ENCODE data around the gene LYAR.

Gene LYAR

DNA sequence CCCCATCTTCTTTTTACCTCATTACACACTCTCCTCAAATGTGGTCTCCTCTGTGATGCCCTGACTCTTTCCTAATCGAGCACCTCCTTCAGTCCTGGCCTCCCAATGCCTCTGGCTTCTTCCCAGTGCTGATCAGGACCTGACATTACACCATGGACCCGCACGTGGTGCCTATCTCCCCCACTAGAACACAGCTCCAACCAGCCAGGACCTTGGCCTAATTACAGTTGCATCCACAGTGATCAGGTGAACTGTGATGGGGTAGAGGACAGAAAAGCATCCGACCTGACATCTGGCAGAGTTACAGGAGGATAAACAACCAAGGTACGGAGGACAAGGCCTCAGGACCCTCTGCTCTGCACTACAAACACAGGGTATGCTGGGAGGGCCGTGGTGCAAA, 12.4 kb downstream of the LYAR start:
- no peaks in the 10 kb centered on the region for H4K20me1 ChIP-seq (ENCODE audit: insufficient read depth, low read length, poor library complexity, severe bottlenecking)
- TF ChIP-seq, protein P1, sequence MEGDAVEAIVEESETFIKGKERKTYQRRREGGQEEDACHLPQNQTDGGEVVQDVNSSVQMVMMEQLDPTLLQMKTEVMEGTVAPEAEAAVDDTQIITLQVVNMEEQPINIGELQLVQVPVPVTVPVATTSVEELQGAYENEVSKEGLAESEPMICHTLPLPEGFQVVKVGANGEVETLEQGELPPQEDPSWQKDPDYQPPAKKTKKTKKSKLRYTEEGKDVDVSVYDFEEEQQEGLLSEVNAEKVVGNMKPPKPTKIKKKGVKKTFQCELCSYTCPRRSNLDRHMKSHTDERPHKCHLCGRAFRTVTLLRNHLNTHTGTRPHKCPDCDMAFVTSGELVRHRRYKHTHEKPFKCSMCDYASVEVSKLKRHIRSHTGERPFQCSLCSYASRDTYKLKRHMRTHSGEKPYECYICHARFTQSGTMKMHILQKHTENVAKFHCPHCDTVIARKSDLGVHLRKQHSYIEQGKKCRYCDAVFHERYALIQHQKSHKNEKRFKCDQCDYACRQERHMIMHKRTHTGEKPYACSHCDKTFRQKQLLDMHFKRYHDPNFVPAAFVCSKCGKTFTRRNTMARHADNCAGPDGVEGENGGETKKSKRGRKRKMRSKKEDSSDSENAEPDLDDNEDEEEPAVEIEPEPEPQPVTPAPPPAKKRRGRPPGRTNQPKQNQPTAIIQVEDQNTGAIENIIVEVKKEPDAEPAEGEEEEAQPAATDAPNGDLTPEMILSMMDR (conservative IDR thresholded peaks at IDR 0.05; ENCODE audit: low read length) = no peak
- TF ChIP-seq EZH2phosphoT487 (IDR thresholded peaks at IDR 0.05; ENCODE audit: borderline replicate concordance) = no peak
- H3K9me2 ChIP-seq (replicated peaks; ENCODE audit: low read depth, low read length) = no peaks in the 10 kb centered on the region
- no peak overlapping the region for H3K4me3 ChIP-seq (ENCODE audit: low read length, poor library complexity, severe bottlenecking)
- H3K9me3 ChIP-seq (ENCODE audit: insufficient read depth, low read depth, low read length) = no peaks in the 10 kb centered on the region
- peaks cover 89% of the 10 kb centered on the region; the same call in 1 of the 2 replicates for H3K36me3 ChIP-seq (ENCODE audit: insufficient read depth, low read length)
- H3K9ac ChIP-seq (ENCODE audit: low read depth, low read length, poor library complexity, severe bottlenecking) = no peak overlapping the region
- H2AFZ ChIP-seq (ENCODE audit: low read length) = no peak overlapping the region
- H3F3A ChIP-seq (ENCODE audit: low read depth) = no peaks in the 10 kb centered on the region
- H3K79me2 ChIP-seq (ENCODE audit: insufficient read depth, low read length) = 0 out of 2 replicates have a peak, but pooled peaks cover under 1% of the 10 kb centered on the region
- no peaks in the 10 kb centered on the region for H3K4me1 ChIP-seq (ENCODE audit: insufficient read depth, low read length, poor library complexity, severe bottlenecking)
- no peaks in the 10 kb centered on the region for H3K27me3 ChIP-seq (ENCODE audit: insufficient read depth, low read length, poor library complexity, severe bottlenecking)
- H3K4me2 ChIP-seq (ENCODE audit: low read depth, low read length, poor library complexity, severe bottlenecking) = no peak overlapping the region

DNA sequence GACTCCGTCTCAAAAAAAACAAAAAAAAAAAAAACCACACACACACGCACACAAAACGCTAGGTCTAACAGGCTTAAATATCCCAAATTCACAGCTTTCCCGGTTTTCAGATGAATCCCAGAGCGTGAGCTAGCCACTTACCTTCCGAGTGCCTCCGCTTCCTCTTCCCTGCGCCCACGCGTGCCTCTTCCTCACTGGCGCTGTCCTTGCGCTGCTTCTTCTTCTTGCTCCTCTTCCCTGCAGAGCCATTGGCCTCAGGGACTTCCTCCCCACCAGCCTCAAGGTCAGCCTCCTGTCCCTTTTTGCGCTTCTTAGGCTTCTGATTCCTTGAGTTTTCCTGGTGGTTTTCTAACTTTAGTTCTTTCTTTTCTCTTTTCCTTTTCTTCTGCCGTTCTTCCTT, 15.7 kb downstream of the LYAR start:
- Histone ChIP-seq H3K4me2 (ENCODE audit: low read depth, low read length, poor library complexity, severe bottlenecking) (no peak overlapping the region), H3K9me3 (ENCODE audit: insufficient read depth, low read depth, low read length) (no peaks in the 10 kb centered on the region), H3F3A (ENCODE audit: low read depth) (no peaks in the 10 kb centered on the region), H3K36me3 (ENCODE audit: insufficient read depth, low read length) (peaks cover 82% of the 10 kb centered on the region; the same call in 1 of the 2 replicates), H3K9me2 (replicated peaks; ENCODE audit: low read depth, low read length) (no peaks in the 10 kb centered on the region), H3K27me3 (ENCODE audit: insufficient read depth, low read length, poor library complexity, severe bottlenecking) (no peaks in the 10 kb centered on the region), H3K9ac (ENCODE audit: low read depth, low read length, poor library complexity, severe bottlenecking) (no peak overlapping the region), H3K79me2 (ENCODE audit: insufficient read depth, low read length) (no peaks in the 10 kb centered on the region), H3K4me3 (ENCODE audit: low read length, poor library complexity, severe bottlenecking) (no peak overlapping the region), H4K20me1 (ENCODE audit: insufficient read depth, low read length, poor library complexity, severe bottlenecking) (no peaks in the 10 kb centered on the region), H2AFZ (ENCODE audit: low read length) (no peak overlapping the region), H3K4me1 (ENCODE audit: insufficient read depth, low read length, poor library complexity, severe bottlenecking) (no peaks in the 10 kb centered on the region)
- no peak for TF ChIP-seq EZH2phosphoT487 (IDR thresholded peaks at IDR 0.05; ENCODE audit: borderline replicate concordance)

DNA sequence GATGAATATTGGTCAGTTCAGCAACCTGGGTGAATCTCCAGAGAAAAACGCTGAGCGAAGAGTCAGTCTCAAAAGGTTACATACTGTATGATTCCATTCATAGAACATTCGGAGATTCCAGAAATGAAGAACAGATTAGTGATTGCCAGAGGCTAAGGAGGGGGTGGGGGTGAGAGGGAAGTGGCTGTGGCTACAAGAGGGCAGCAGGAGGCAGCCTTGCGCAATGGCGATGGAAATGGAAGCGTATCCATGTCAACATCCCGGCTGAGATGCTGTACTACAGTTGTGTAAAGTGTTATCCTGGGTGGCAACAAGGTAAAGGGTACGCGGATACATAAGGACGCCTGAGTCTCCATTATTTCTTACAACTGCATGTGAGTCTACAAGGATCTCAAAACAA, 18.0 kb downstream of the LYAR start:
- Histone ChIP-seq H3K27me3 (ENCODE audit: insufficient read depth, low read length, poor library complexity, severe bottlenecking) (no peaks in the 10 kb centered on the region), H3K4me3 (ENCODE audit: low read length, poor library complexity, severe bottlenecking) (no peak overlapping the region), H3K36me3 (ENCODE audit: insufficient read depth, low read length) (peaks cover 77% of the 10 kb centered on the region; the same call in 1 of the 2 replicates), H3F3A (ENCODE audit: low read depth) (no peaks in the 10 kb centered on the region), H2AFZ (ENCODE audit: low read length) (no peak overlapping the region), H3K4me2 (ENCODE audit: low read depth, low read length, poor library complexity, severe bottlenecking) (no peak overlapping the region), H3K9me3 (ENCODE audit: insufficient read depth, low read depth, low read length) (no peaks in the 10 kb centered on the region), H3K9me2 (replicated peaks; ENCODE audit: low read depth, low read length) (no peaks in the 10 kb centered on the region), H3K4me1 (ENCODE audit: insufficient read depth, low read length, poor library complexity, severe bottlenecking) (no peaks in the 10 kb centered on the region), H3K79me2 (ENCODE audit: insufficient read depth, low read length) (no peaks in the 10 kb centered on the region), H4K20me1 (ENCODE audit: insufficient read depth, low read length, poor library complexity, severe bottlenecking) (no peaks in the 10 kb centered on the region), H3K9ac (ENCODE audit: low read depth, low read length, poor library complexity, severe bottlenecking) (no peak overlapping the region)
- no peak for TF ChIP-seq EZH2phosphoT487 (IDR thresholded peaks at IDR 0.05; ENCODE audit: borderline replicate concordance)
- TF ChIP-seq, protein P1 (conservative IDR thresholded peaks at IDR 0.05; ENCODE audit: low read length) = 0 out of 2 replicates have a peak, but pooled peaks have one; percentile 14

DNA sequence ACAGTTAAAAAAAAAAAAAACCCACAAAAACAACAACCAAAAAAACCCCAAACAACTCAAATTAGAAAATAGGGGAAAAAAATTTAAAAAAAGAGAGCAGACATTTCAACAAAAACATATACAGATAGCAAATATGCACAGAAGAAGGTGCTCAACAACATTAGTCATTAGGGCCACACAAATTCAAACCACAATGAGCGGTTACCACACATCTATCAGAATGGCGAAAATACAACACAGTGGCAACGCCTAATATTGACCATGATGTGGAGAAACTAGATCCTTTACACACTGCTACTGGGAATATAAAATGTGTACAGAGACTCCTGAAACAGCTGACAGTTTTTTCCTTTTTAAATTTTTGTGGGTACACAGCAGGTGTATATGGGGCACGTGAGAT, 19.4 kb downstream of the LYAR start:
- Histone ChIP-seq H2AFZ (ENCODE audit: low read length) (no peak overlapping the region), H3K9me2 (replicated peaks; ENCODE audit: low read depth, low read length) (no peaks in the 10 kb centered on the region), H3K27me3 (ENCODE audit: insufficient read depth, low read length, poor library complexity, severe bottlenecking) (no peaks in the 10 kb centered on the region), H3K79me2 (ENCODE audit: insufficient read depth, low read length) (no peaks in the 10 kb centered on the region), H3K4me1 (ENCODE audit: insufficient read depth, low read length, poor library complexity, severe bottlenecking) (no peaks in the 10 kb centered on the region), H3F3A (ENCODE audit: low read depth) (no peaks in the 10 kb centered on the region), H4K20me1 (ENCODE audit: insufficient read depth, low read length, poor library complexity, severe bottlenecking) (no peaks in the 10 kb centered on the region), H3K9me3 (ENCODE audit: insufficient read depth, low read depth, low read length) (no peaks in the 10 kb centered on the region), H3K4me3 (ENCODE audit: low read length, poor library complexity, severe bottlenecking) (no peak overlapping the region), H3K9ac (ENCODE audit: low read depth, low read length, poor library complexity, severe bottlenecking) (no peak overlapping the region), H3K36me3 (ENCODE audit: insufficient read depth, low read length) (peaks cover 70% of the 10 kb centered on the region; the same call in 1 of the 2 replicates), H3K4me2 (ENCODE audit: low read depth, low read length, poor library complexity, severe bottlenecking) (no peak overlapping the region)
- TF ChIP-seq EZH2phosphoT487 (IDR thresholded peaks at IDR 0.05; ENCODE audit: borderline replicate concordance) = no peak
- TF ChIP-seq, protein P1 (conservative IDR thresholded peaks at IDR 0.05; ENCODE audit: low read length) = no peak
